ENCODE data around the gene VAMP7. TPM values are rescaled to one million over a fixed set of nuclear protein-coding genes. Genes with fewer than 3 reads are reported as not detected.
"Not testable (repeated sequence)": the region's sequence is repeated elsewhere in the genome, so short reads cannot be mapped to it uniquely, and the experiment has no call there.

Gene VAMP7
- 10 to 100 TPM; 33.5 to 34.4 TPM for total RNA-seq

- CTCF ChIA-PET, result no interaction called here
- intact Hi-C loops (cut with micrococcal nuclease), result loop anchor here (1.0 to 5.0 kb wide), 3 partner anchors 114 to 619 kb away; partner anchors contain the start of genes RAB39B, SPRY3 and TMLHE
- Mint-ChIP-seq H3K4me1 (ENCODE audit: low read depth) (peaks cover 20% of the 10 kb centered on the region), H3K27ac (peak within 1 kb of the TSS; percentile 86), H3K36me3 (ENCODE audit: low read depth) (no peaks in the 10 kb centered on the region), H3K27me3 (ENCODE audit: low read depth) (no peaks in the 10 kb centered on the region), H3K4me3 (peak within 1 kb of the TSS; percentile 89), H3K9me3 (peaks cover 2% of the 10 kb centered on the region)
- DNase-seq, result peak; percentile 88
Measured at GRCh38 chrX:155881158-155881993, at the start of gene VAMP7. TSS of gene VAMP7 (plus strand) at chrX:155881345. CDS start at chrX:155889467, 8,122 bp downstream.

GRCh38 chrX:155841232-155841631 is 39.9 kb upstream of the VAMP7 start:
- Mint-ChIP-seq H3K4me1 (ENCODE audit: low read depth) (no peaks in the 10 kb centered on the region), H3K4me3 (no peak overlapping the region), H3K9me3 (peaks cover 14% of the 10 kb centered on the region), H3K27ac (no peak overlapping the region), H3K36me3 (ENCODE audit: low read depth) (no peaks in the 10 kb centered on the region), H3K27me3 (ENCODE audit: low read depth) (peaks cover 5% of the 10 kb centered on the region)
- intact Hi-C loops (cut with micrococcal nuclease), result no loop called here
- DNase-seq, result no peak
- CTCF ChIA-PET, result no interaction called here

GRCh38 chrX:155851786-155852185 is 29.4 kb upstream of the VAMP7 start:
- H3K9me3 Mint-ChIP-seq; H3K36me3 Mint-ChIP-seq (ENCODE audit: low read depth); H3K27ac Mint-ChIP-seq; DNase-seq; H3K27me3 Mint-ChIP-seq (ENCODE audit: low read depth); H3K4me1 Mint-ChIP-seq (ENCODE audit: low read depth); CTCF ChIA-PET; H3K4me3 Mint-ChIP-seq; intact Hi-C loops (cut with micrococcal nuclease): not testable (repeated sequence)

- CTCF ChIA-PET, result no interaction called here
- DNase-seq, result peak; percentile 6
Measured at GRCh38 chrX:155857561-155857960, 23.6 kb upstream of the VAMP7 start.

GRCh38 chrX:155864655-155865054 is 16.5 kb upstream of the VAMP7 start:
- Mint-ChIP-seq H3K27ac (no peak overlapping the region), H3K4me3 (no peak overlapping the region), H3K36me3 (ENCODE audit: low read depth) (peaks cover 2% of the 10 kb centered on the region), H3K4me1 (ENCODE audit: low read depth) (no peaks in the 10 kb centered on the region), H3K27me3 (ENCODE audit: low read depth) (peaks cover 5% of the 10 kb centered on the region), H3K9me3 (peaks cover 9% of the 10 kb centered on the region)
- CTCF ChIA-PET, result no interaction called here
- DNase-seq, result no peak
- intact Hi-C loops (cut with micrococcal nuclease), result no loop called here

More at GRCh38 chrX:155857561-155857960, 23.6 kb upstream of the VAMP7 start:
- Mint-ChIP-seq H3K9me3 (no peaks in the 10 kb centered on the region), H3K27me3 (ENCODE audit: low read depth) (peaks cover 5% of the 10 kb centered on the region), H3K4me1 (ENCODE audit: low read depth) (no peaks in the 10 kb centered on the region), H3K4me3 (no peak overlapping the region), H3K27ac (no peak overlapping the region), H3K36me3 (ENCODE audit: low read depth) (no peaks in the 10 kb centered on the region)
- intact Hi-C loops (cut with micrococcal nuclease), result no loop called here

GRCh38 chrX:155865193-155865592 is 16.0 kb upstream of the VAMP7 start:
- CTCF ChIA-PET, result no interaction called here
- no peaks in the 10 kb centered on the region for H3K4me1 Mint-ChIP-seq (ENCODE audit: low read depth)
- intact Hi-C loops (cut with micrococcal nuclease), result no loop called here
- DNase-seq, result no peak
- H3K9me3 Mint-ChIP-seq, result peaks cover 9% of the 10 kb centered on the region
- H3K4me3 Mint-ChIP-seq, result no peak overlapping the region
- peaks cover 5% of the 10 kb centered on the region for H3K27me3 Mint-ChIP-seq (ENCODE audit: low read depth)
- no peak overlapping the region for H3K27ac Mint-ChIP-seq
- H3K36me3 Mint-ChIP-seq (ENCODE audit: low read depth), result peaks cover 2% of the 10 kb centered on the region

GRCh38 chrX:155867821-155868220 is 13.3 kb upstream of the VAMP7 start:
- H3K9me3 Mint-ChIP-seq, result peaks cover 9% of the 10 kb centered on the region
- DNase-seq, result no peak
- H3K36me3 Mint-ChIP-seq (ENCODE audit: low read depth), result peaks cover 2% of the 10 kb centered on the region
- H3K27me3 Mint-ChIP-seq (ENCODE audit: low read depth), result peaks cover 8% of the 10 kb centered on the region
- intact Hi-C loops (cut with micrococcal nuclease), result no loop called here
- no peak overlapping the region for H3K27ac Mint-ChIP-seq
- H3K4me3 Mint-ChIP-seq, result no peak overlapping the region
- no peaks in the 10 kb centered on the region for H3K4me1 Mint-ChIP-seq (ENCODE audit: low read depth)
- CTCF ChIA-PET, result no interaction called here

GRCh38 chrX:155870958-155871357 is 10.2 kb upstream of the VAMP7 start:
- no peak for DNase-seq
- peaks cover 2% of the 10 kb centered on the region for H3K4me1 Mint-ChIP-seq (ENCODE audit: low read depth)
- no peak overlapping the region for H3K4me3 Mint-ChIP-seq
- peaks cover 2% of the 10 kb centered on the region for H3K36me3 Mint-ChIP-seq (ENCODE audit: low read depth)
- intact Hi-C loops (cut with micrococcal nuclease), result no loop called here
- H3K27me3 Mint-ChIP-seq (ENCODE audit: low read depth), result peaks cover 15% of the 10 kb centered on the region
- H3K9me3 Mint-ChIP-seq, result peaks cover 9% of the 10 kb centered on the region
- no peak overlapping the region for H3K27ac Mint-ChIP-seq
- CTCF ChIA-PET, result no interaction called here

GRCh38 chrX:155871934-155872333 is 9.2 kb upstream of the VAMP7 start:
- DNase-seq, result no peak
- CTCF ChIA-PET, result no interaction called here
- intact Hi-C loops (cut with micrococcal nuclease), result no loop called here
- peaks cover 2% of the 10 kb centered on the region for H3K4me1 Mint-ChIP-seq (ENCODE audit: low read depth)
- H3K36me3 Mint-ChIP-seq (ENCODE audit: low read depth), result peaks cover 2% of the 10 kb centered on the region
- no peak overlapping the region for H3K27ac Mint-ChIP-seq
- H3K4me3 Mint-ChIP-seq, result no peak overlapping the region
- peaks cover 15% of the 10 kb centered on the region for H3K27me3 Mint-ChIP-seq (ENCODE audit: low read depth)
- peaks cover 9% of the 10 kb centered on the region for H3K9me3 Mint-ChIP-seq

GRCh38 chrX:155873188-155873587 is 8.0 kb upstream of the VAMP7 start:
- Mint-ChIP-seq H3K36me3 (ENCODE audit: low read depth) (no peaks in the 10 kb centered on the region), H3K27me3 (ENCODE audit: low read depth) (peaks cover 13% of the 10 kb centered on the region), H3K4me1 (ENCODE audit: low read depth) (peaks cover 2% of the 10 kb centered on the region), H3K4me3 (no peak overlapping the region), H3K27ac (no peak overlapping the region), H3K9me3 (peaks cover 4% of the 10 kb centered on the region)
- intact Hi-C loops (cut with micrococcal nuclease), result no loop called here
- CTCF ChIA-PET, result no interaction called here
- DNase-seq, result no peak

GRCh38 chrX:155874571-155875244 is 6.4 kb upstream of the VAMP7 start:
- no peak for DNase-seq
- Mint-ChIP-seq H3K27ac (no peak overlapping the region), H3K36me3 (ENCODE audit: low read depth) (no peaks in the 10 kb centered on the region), H3K27me3 (ENCODE audit: low read depth) (peaks cover 13% of the 10 kb centered on the region), H3K9me3 (no peaks in the 10 kb centered on the region), H3K4me3 (peak overlapping the region; percentile 41), H3K4me1 (ENCODE audit: low read depth) (peaks cover 2% of the 10 kb centered on the region)
- CTCF ChIA-PET, result no interaction called here
- intact Hi-C loops (cut with micrococcal nuclease), result no loop called here

- Mint-ChIP-seq H3K27me3 (ENCODE audit: low read depth) (peaks cover 13% of the 10 kb centered on the region), H3K36me3 (ENCODE audit: low read depth) (no peaks in the 10 kb centered on the region), H3K4me1 (ENCODE audit: low read depth) (peaks cover 3% of the 10 kb centered on the region), H3K27ac (no peak overlapping the region), H3K4me3 (no peak overlapping the region), H3K9me3 (peaks cover 2% of the 10 kb centered on the region)
- no peak for DNase-seq
- CTCF ChIA-PET, result no interaction called here
- intact Hi-C loops (cut with micrococcal nuclease), result no loop called here
Measured at GRCh38 chrX:155876704-155877103, 4.4 kb upstream of the VAMP7 start.

- intact Hi-C loops (cut with micrococcal nuclease), result no loop called here
- no peaks in the 10 kb centered on the region for H3K36me3 Mint-ChIP-seq (ENCODE audit: low read depth)
- CTCF ChIA-PET, result no interaction called here
- H3K4me3 Mint-ChIP-seq, result no peak overlapping the region
- H3K9me3 Mint-ChIP-seq, result peaks cover 2% of the 10 kb centered on the region
- no peak overlapping the region for H3K27ac Mint-ChIP-seq
- no peak for DNase-seq
- peaks cover 13% of the 10 kb centered on the region for H3K27me3 Mint-ChIP-seq (ENCODE audit: low read depth)
- peaks cover 7% of the 10 kb centered on the region for H3K4me1 Mint-ChIP-seq (ENCODE audit: low read depth)
Measured at GRCh38 chrX:155877288-155877687, 3.9 kb upstream of the VAMP7 start.

All from activated naive CD4-positive, alpha-beta T cell treated with anti-CD3 and anti-CD28 coated beads for 36 hours (primary cell).